Measurements from ENCODE around the gene TIMM17B.

Gene TIMM17B

GRCh38 chrX:48914593-48915493 is 17.3 kb upstream of the TIMM17B start:
- H3K4me1 Mint-ChIP-seq: peaks cover 35% of the 10 kb centered on the region
- H3K27ac Mint-ChIP-seq (ENCODE audit: low read depth): peak overlapping the region; percentile 80
- no peaks in the 10 kb centered on the region for H3K9me3 Mint-ChIP-seq
- H3K36me3 Mint-ChIP-seq (ENCODE audit: insufficient read depth): peaks cover 88% of the 10 kb centered on the region
- H3K4me3 Mint-ChIP-seq: peak overlapping the region; percentile 90
- no peak for ATAC-seq (replicated peaks; ENCODE audit: extremely low read depth, poor library complexity, severe bottlenecking)
- no peaks in the 10 kb centered on the region for H3K27me3 Mint-ChIP-seq
- DNase-seq (ENCODE audit: low spot score in 2 of 2): no peak

- peak overlapping the region; percentile 90 for H3K4me3 Mint-ChIP-seq
- H3K9me3 Mint-ChIP-seq: no peaks in the 10 kb centered on the region
- H3K27me3 Mint-ChIP-seq: no peaks in the 10 kb centered on the region
- H3K4me1 Mint-ChIP-seq: peaks cover 29% of the 10 kb centered on the region
- ATAC-seq (replicated peaks; ENCODE audit: extremely low read depth, poor library complexity, severe bottlenecking) (no peak), DNase-seq (ENCODE audit: low spot score in 2 of 2) (no peak)
- peaks cover 78% of the 10 kb centered on the region for H3K36me3 Mint-ChIP-seq (ENCODE audit: insufficient read depth)
- peak overlapping the region; percentile 80 for H3K27ac Mint-ChIP-seq (ENCODE audit: low read depth)
Measured at GRCh38 chrX:48913605-48914366, 16.2 kb upstream of the TIMM17B start.

GRCh38 chrX:48911412-48912182 is 14.0 kb upstream of the TIMM17B start, which contains the start of gene SLC35A2:
Gene SLC35A2, minus strand, starts transcription at chrX:48911646. Its CDS starts 10 bp downstream, at chrX:48911636.
- Mint-ChIP-seq H3K9me3 (no peaks in the 10 kb centered on the region), H3K36me3 (ENCODE audit: insufficient read depth) (peaks cover 61% of the 10 kb centered on the region), H3K4me1 (peaks cover 22% of the 10 kb centered on the region), H3K27ac (ENCODE audit: low read depth) (peak within 1 kb of the TSS; percentile 98), H3K4me3 (peak within 1 kb of the TSS; percentile 96), H3K27me3 (no peaks in the 10 kb centered on the region)
- ATAC-seq (replicated peaks; ENCODE audit: extremely low read depth, poor library complexity, severe bottlenecking) (peak; percentile 84), DNase-seq (ENCODE audit: low spot score in 2 of 2) (peak; percentile 76 to 81)

GRCh38 chrX:48910926-48911411 is 13.4 kb upstream of the TIMM17B start:
- Mint-ChIP-seq H3K36me3 (ENCODE audit: insufficient read depth) (peaks cover 57% of the 10 kb centered on the region), H3K4me3 (peak overlapping the region; percentile 96), H3K27ac (ENCODE audit: low read depth) (peak overlapping the region; percentile 98), H3K4me1 (peaks cover 22% of the 10 kb centered on the region), H3K27me3 (no peaks in the 10 kb centered on the region), H3K9me3 (no peaks in the 10 kb centered on the region)
- ATAC-seq (replicated peaks; ENCODE audit: extremely low read depth, poor library complexity, severe bottlenecking) (peak; percentile 29), DNase-seq (ENCODE audit: low spot score in 2 of 2) (no peak)

GRCh38 chrX:48909703-48910294 is 12.2 kb upstream of the TIMM17B start:
- H3K9me3 Mint-ChIP-seq: no peaks in the 10 kb centered on the region
- no peak for DNase-seq (ENCODE audit: low spot score in 2 of 2)
- H3K27ac Mint-ChIP-seq (ENCODE audit: low read depth): peak overlapping the region; percentile 98
- no peaks in the 10 kb centered on the region for H3K27me3 Mint-ChIP-seq
- ATAC-seq (replicated peaks; ENCODE audit: extremely low read depth, poor library complexity, severe bottlenecking): no peak
- peaks cover 50% of the 10 kb centered on the region for H3K36me3 Mint-ChIP-seq (ENCODE audit: insufficient read depth)
- H3K4me3 Mint-ChIP-seq: no peak overlapping the region
- peaks cover 22% of the 10 kb centered on the region for H3K4me1 Mint-ChIP-seq

GRCh38 chrX:48908600-48908999 is 11.0 kb upstream of the TIMM17B start:
- H3K27ac Mint-ChIP-seq (ENCODE audit: low read depth): no peak overlapping the region
- DNase-seq (ENCODE audit: low spot score in 2 of 2) (no peak), ATAC-seq (replicated peaks; ENCODE audit: extremely low read depth, poor library complexity, severe bottlenecking) (no peak)
- H3K9me3 Mint-ChIP-seq: no peaks in the 10 kb centered on the region
- H3K4me3 Mint-ChIP-seq: no peak overlapping the region
- H3K4me1 Mint-ChIP-seq: peaks cover 22% of the 10 kb centered on the region
- no peaks in the 10 kb centered on the region for H3K27me3 Mint-ChIP-seq
- peaks cover 40% of the 10 kb centered on the region for H3K36me3 Mint-ChIP-seq (ENCODE audit: insufficient read depth)

GRCh38 chrX:48905090-48905790 is 7.7 kb upstream of the TIMM17B start:
- Mint-ChIP-seq H3K36me3 (ENCODE audit: insufficient read depth) (peaks cover 32% of the 10 kb centered on the region), H3K4me3 (no peak overlapping the region), H3K4me1 (no peaks in the 10 kb centered on the region), H3K27ac (ENCODE audit: low read depth) (no peak overlapping the region), H3K9me3 (no peaks in the 10 kb centered on the region), H3K27me3 (no peaks in the 10 kb centered on the region)
- DNase-seq (ENCODE audit: low spot score in 2 of 2) (no peak), ATAC-seq (replicated peaks; ENCODE audit: extremely low read depth, poor library complexity, severe bottlenecking) (no peak)

GRCh38 chrX:48904626-48905025 is 7.1 kb upstream of the TIMM17B start:
- Mint-ChIP-seq H3K4me1 (no peaks in the 10 kb centered on the region), H3K27ac (ENCODE audit: low read depth) (no peak overlapping the region), H3K4me3 (no peak overlapping the region), H3K9me3 (no peaks in the 10 kb centered on the region), H3K36me3 (ENCODE audit: insufficient read depth) (peaks cover 32% of the 10 kb centered on the region), H3K27me3 (no peaks in the 10 kb centered on the region)
- ATAC-seq (replicated peaks; ENCODE audit: extremely low read depth, poor library complexity, severe bottlenecking): no peak
- no peak for DNase-seq (ENCODE audit: low spot score in 2 of 2)

GRCh38 chrX:48904180-48904579 is 6.6 kb upstream of the TIMM17B start:
- H3K27ac Mint-ChIP-seq (ENCODE audit: low read depth): peak overlapping the region; percentile 41
- no peaks in the 10 kb centered on the region for H3K4me1 Mint-ChIP-seq
- H3K4me3 Mint-ChIP-seq: no peak overlapping the region
- peaks cover 32% of the 10 kb centered on the region for H3K36me3 Mint-ChIP-seq (ENCODE audit: insufficient read depth)
- no peaks in the 10 kb centered on the region for H3K27me3 Mint-ChIP-seq
- DNase-seq (ENCODE audit: low spot score in 2 of 2) (no peak), ATAC-seq (replicated peaks; ENCODE audit: extremely low read depth, poor library complexity, severe bottlenecking) (no peak)
- no peaks in the 10 kb centered on the region for H3K9me3 Mint-ChIP-seq

GRCh38 chrX:48903290-48903689 is 5.7 kb upstream of the TIMM17B start:
- peak overlapping the region; percentile 41 for H3K27ac Mint-ChIP-seq (ENCODE audit: low read depth)
- ATAC-seq (replicated peaks; ENCODE audit: extremely low read depth, poor library complexity, severe bottlenecking) (no peak), DNase-seq (ENCODE audit: low spot score in 2 of 2) (no peak)
- no peaks in the 10 kb centered on the region for H3K9me3 Mint-ChIP-seq
- peaks cover 3% of the 10 kb centered on the region for H3K4me1 Mint-ChIP-seq
- H3K27me3 Mint-ChIP-seq: no peaks in the 10 kb centered on the region
- no peak overlapping the region for H3K4me3 Mint-ChIP-seq
- peaks cover 32% of the 10 kb centered on the region for H3K36me3 Mint-ChIP-seq (ENCODE audit: insufficient read depth)

- peaks cover 32% of the 10 kb centered on the region for H3K36me3 Mint-ChIP-seq (ENCODE audit: insufficient read depth)
- H3K27ac Mint-ChIP-seq (ENCODE audit: low read depth): no peak overlapping the region
- H3K4me1 Mint-ChIP-seq: peaks cover 7% of the 10 kb centered on the region
- H3K27me3 Mint-ChIP-seq: no peaks in the 10 kb centered on the region
- DNase-seq (ENCODE audit: low spot score in 2 of 2): no peak
- ATAC-seq (replicated peaks; ENCODE audit: extremely low read depth, poor library complexity, severe bottlenecking): no peak
- H3K4me3 Mint-ChIP-seq: no peak overlapping the region
- H3K9me3 Mint-ChIP-seq: no peaks in the 10 kb centered on the region
Measured at GRCh38 chrX:48902776-48903175, 5.2 kb upstream of the TIMM17B start.

Measured in central memory CD8-positive, alpha-beta T cell (primary cell).